NB4 (cell line): Measurements from ENCODE around the gene ADAMTS8.

ENCODE experiments used
- CTCF ChIP-seq: IDR thresholded peaks from one replicate; pipeline ENCODE4 v1.5.1; 2012; ENCODE audit warnings: low read depth, low read length
- MAX ChIP-seq: IDR thresholded peaks from 2 replicates; pipeline ENCODE4 v1.6.1; 2011; ENCODE audit warnings: low read depth, low read length
- MYC ChIP-seq: IDR thresholded peaks from 2 replicates; pipeline ENCODE4 v1.6.1; 2011; ENCODE audit warnings: low read depth, low read length
- POLR2A ChIP-seq: IDR thresholded peaks from 2 replicates; pipeline ENCODE4 v1.6.1; 2011; ENCODE audit warnings: mild to moderate bottlenecking; ENCODE audit not compliant: insufficient read length; ENCODE audit errors: extremely low read depth

- peak; percentile 38 for TF ChIP-seq CTCF
- no peak for TF ChIP-seq POLR2A
- no peak for TF ChIP-seq MAX
- TF ChIP-seq MYC: no peak
Observed at GRCh38 chr11:130390071-130390758, 38.2 kb downstream of the ADAMTS8 start.
